ENCODE results near the gene GLO1.

GLO1 gene

DNA sequence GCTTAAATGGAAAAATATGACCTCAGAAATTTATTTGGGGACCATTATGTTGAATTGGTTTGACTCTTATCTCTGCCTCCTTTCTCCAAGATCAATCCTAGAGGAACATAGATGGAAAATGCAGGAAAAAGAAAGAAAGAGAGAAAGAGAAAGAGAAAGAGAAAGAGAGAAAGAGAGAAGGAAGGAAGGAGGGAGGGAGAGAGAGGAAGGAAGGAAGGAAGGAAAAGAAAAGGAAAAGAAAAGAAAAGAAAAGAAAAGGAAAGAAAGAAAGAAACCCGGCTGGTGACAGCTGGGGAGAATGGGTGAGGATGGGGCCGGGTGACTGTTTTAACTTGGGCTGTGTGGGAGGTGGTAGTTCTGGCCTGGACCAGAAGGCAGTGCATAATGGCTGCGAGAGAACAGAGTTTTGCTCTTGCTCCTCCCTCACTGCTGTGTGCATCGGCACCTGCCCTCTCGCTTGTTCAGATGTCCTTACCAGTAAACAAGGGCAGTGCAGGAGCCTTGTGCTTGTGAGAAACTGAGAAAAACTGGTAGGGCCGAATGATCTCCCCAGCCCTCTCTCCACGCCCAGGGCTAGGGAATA is 24.7 kb downstream of the GLO1 start:
- Histone ChIP-seq H3K9ac (ENCODE audit: low read depth, low read length, poor library complexity) (no peak overlapping the region), H3K14ac (ENCODE audit: low read length) (peak overlapping the region; percentile 47), H2BK120ac (ENCODE audit: low read depth, low read length) (no peak overlapping the region), H2AFZ (ENCODE audit: low read length) (no peak overlapping the region), H3K27me3 (ENCODE audit: control insufficient read depth in 3 of 3, insufficient read depth in 3 of 3, low read depth in 1 of 3, low read length in 3 of 3) (no peaks in the 10 kb centered on the region), H2BK15ac (ENCODE audit: low read length) (no peak overlapping the region), H3K4me2 (ENCODE audit: insufficient read depth, low read length, poor library complexity, severe bottlenecking) (no peak overlapping the region), H3K27ac (replicated peaks; ENCODE audit: low read length) (no peak overlapping the region), H3K9me3 (replicated peaks in 1 of 2; ENCODE audit: control insufficient read depth in 2 of 2, insufficient read depth in 1 of 2, low read depth in 1 of 2, low read length in 2 of 2) (peaks cover 0 to 2% of the 10 kb centered on the region in 2 donors), H2BK12ac (ENCODE audit: low read length) (no peak overlapping the region), H2BK5ac (ENCODE audit: low read length) (no peak overlapping the region), H3K79me1 (ENCODE audit: low read depth, low read length) (no peaks in the 10 kb centered on the region), H3K18ac (ENCODE audit: low read length) (no peak overlapping the region), H3K4ac (ENCODE audit: low read length) (no peak overlapping the region), H3K23ac (ENCODE audit: low read depth, low read length, poor library complexity) (peak overlapping the region; percentile 35), H4K91ac (ENCODE audit: low read depth, low read length, poor library complexity) (no peak overlapping the region), H3K36me3 (replicated peaks in 1 of 2; ENCODE audit: control insufficient read depth in 2 of 2, insufficient read depth in 2 of 2, low read length in 2 of 2) (peaks cover 26 to 91% of the 10 kb centered on the region in 2 donors), H4K8ac (ENCODE audit: low read depth, low read length) (no peak overlapping the region), H2AK5ac (ENCODE audit: low read depth, low read length) (no peak overlapping the region), H3K4me3 (ENCODE audit: low read length in 2 of 2) (no peak overlapping the region), H3K4me1 (ENCODE audit: control insufficient read depth in 2 of 2, insufficient read depth in 1 of 2, low read depth in 1 of 2, low read length in 2 of 2) (no peaks in the 10 kb centered on the region)
- DNase-seq (ENCODE audit: low spot score): no peak
- WGBS, 2 donors (ENCODE audit: extremely low coverage in 2 of 2, insufficient read length in 2 of 2, insufficient replicate concordance in 1 of 2): no CpG with 5 or more reads among the region's 7 CpGs

DNA sequence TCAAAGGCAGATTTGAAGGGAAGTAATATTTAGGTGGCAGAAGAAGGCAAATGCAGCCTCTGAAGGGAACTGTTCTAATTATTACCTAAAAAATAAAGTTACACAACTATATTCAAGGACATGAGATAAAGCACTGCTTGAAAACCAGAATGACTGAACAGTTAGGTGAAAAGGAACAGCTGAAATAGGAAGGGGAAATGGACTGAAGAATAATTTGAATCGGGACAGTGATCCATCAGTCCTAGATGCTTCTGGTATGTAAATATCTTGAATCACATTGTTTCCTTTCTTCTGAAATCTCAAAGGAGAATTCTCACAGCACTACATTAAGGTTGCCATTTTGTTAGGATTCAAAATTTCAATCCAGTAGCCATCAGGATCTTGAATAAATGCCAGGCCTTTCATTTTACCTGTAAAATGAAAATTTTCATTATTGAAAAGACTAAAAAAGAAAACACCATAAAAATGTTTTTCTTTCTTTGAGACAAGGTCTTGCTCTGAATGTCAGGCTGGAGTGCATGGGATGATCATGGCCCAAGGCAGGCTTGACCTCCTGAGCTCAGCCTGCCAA is 25.9 kb downstream of the GLO1 start:
- H3K4ac ChIP-seq (ENCODE audit: low read length): no peak overlapping the region
- H2BK15ac ChIP-seq (ENCODE audit: low read length): no peak overlapping the region
- H3K9ac ChIP-seq (ENCODE audit: low read depth, low read length, poor library complexity): no peak overlapping the region
- H3K4me2 ChIP-seq (ENCODE audit: insufficient read depth, low read length, poor library complexity, severe bottlenecking): no peak overlapping the region
- no peak overlapping the region for H4K8ac ChIP-seq (ENCODE audit: low read depth, low read length)
- WGBS, 2 donors (ENCODE audit: extremely low coverage in 2 of 2, insufficient read length in 2 of 2, insufficient replicate concordance in 1 of 2): no CpG with 5 or more reads among the region's 1 CpG
- no peak overlapping the region for H3K18ac ChIP-seq (ENCODE audit: low read length)
- H3K27ac ChIP-seq (replicated peaks; ENCODE audit: low read length): no peak overlapping the region
- peaks cover 0 to 2% of the 10 kb centered on the region in 2 donors for H3K9me3 ChIP-seq (replicated peaks in 1 of 2; ENCODE audit: control insufficient read depth in 2 of 2, insufficient read depth in 1 of 2, low read depth in 1 of 2, low read length in 2 of 2)
- no peaks in the 10 kb centered on the region for H3K4me1 ChIP-seq (ENCODE audit: control insufficient read depth in 2 of 2, insufficient read depth in 1 of 2, low read depth in 1 of 2, low read length in 2 of 2)
- H2BK12ac ChIP-seq (ENCODE audit: low read length): no peak overlapping the region
- H3K79me1 ChIP-seq (ENCODE audit: low read depth, low read length): no peaks in the 10 kb centered on the region
- DNase-seq (ENCODE audit: low spot score): no peak
- no peak overlapping the region for H2BK120ac ChIP-seq (ENCODE audit: low read depth, low read length)
- H2AK5ac ChIP-seq (ENCODE audit: low read depth, low read length): no peak overlapping the region
- no peak overlapping the region for H2AFZ ChIP-seq (ENCODE audit: low read length)
- H2BK5ac ChIP-seq (ENCODE audit: low read length): no peak overlapping the region
- H3K23ac ChIP-seq (ENCODE audit: low read depth, low read length, poor library complexity): no peak overlapping the region
- H3K27me3 ChIP-seq (ENCODE audit: control insufficient read depth in 3 of 3, insufficient read depth in 3 of 3, low read depth in 1 of 3, low read length in 3 of 3): no peaks in the 10 kb centered on the region
- H3K14ac ChIP-seq (ENCODE audit: low read length): no peak overlapping the region
- no peak overlapping the region for H4K91ac ChIP-seq (ENCODE audit: low read depth, low read length, poor library complexity)
- no peak overlapping the region for H3K4me3 ChIP-seq (ENCODE audit: low read length in 2 of 2)
- peaks cover 24 to 79% of the 10 kb centered on the region in 2 donors for H3K36me3 ChIP-seq (replicated peaks in 1 of 2; ENCODE audit: control insufficient read depth in 2 of 2, insufficient read depth in 2 of 2, low read length in 2 of 2)

DNA sequence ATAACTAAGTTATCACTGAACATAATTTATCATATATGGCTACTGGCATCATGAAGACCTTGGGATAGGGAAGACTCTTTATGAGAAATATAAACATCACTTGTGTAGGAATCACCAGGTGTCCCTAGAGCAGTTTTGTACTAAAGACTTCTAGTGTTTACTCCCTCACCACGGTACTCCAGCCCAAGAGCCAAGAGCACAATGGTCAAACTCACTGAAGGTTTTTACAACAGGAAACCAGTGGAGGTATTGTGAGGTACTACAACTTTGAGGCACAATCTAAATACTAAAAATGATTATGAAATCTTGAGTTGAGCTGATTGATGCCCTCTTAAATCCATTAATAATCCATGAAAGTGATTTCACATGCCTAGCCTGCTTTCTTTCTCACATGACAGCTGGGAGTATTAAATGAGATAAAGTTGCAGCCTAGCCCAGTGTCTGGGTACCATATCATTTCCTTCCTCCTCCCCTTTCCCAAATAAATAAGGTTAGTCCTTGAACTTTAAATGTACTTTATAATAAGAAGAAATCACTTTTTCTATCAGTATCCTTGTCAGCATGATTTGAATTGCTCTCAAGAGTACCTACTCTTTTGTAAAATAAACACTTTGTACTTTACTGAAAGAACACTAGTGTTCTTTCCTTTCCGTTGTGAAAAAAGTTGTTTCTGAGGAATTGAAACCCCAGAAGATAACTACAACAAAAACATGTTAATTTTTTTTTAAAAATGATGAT is 26.5 kb downstream of the GLO1 start:
- H2BK15ac ChIP-seq (ENCODE audit: low read length): no peak overlapping the region
- no peaks in the 10 kb centered on the region for H3K79me1 ChIP-seq (ENCODE audit: low read depth, low read length)
- H3K27ac ChIP-seq (replicated peaks; ENCODE audit: low read length): no peak overlapping the region
- no peak overlapping the region for H3K4me2 ChIP-seq (ENCODE audit: insufficient read depth, low read length, poor library complexity, severe bottlenecking)
- no peak overlapping the region for H2BK5ac ChIP-seq (ENCODE audit: low read length)
- H3K9ac ChIP-seq (ENCODE audit: low read depth, low read length, poor library complexity): no peak overlapping the region
- H3K36me3 ChIP-seq (replicated peaks in 1 of 2; ENCODE audit: control insufficient read depth in 2 of 2, insufficient read depth in 2 of 2, low read length in 2 of 2): peaks cover 19 to 73% of the 10 kb centered on the region in 2 donors
- H3K27me3 ChIP-seq (ENCODE audit: control insufficient read depth in 3 of 3, insufficient read depth in 3 of 3, low read depth in 1 of 3, low read length in 3 of 3): no peaks in the 10 kb centered on the region
- peaks cover 0 to 2% of the 10 kb centered on the region in 2 donors for H3K9me3 ChIP-seq (replicated peaks in 1 of 2; ENCODE audit: control insufficient read depth in 2 of 2, insufficient read depth in 1 of 2, low read depth in 1 of 2, low read length in 2 of 2)
- H2AK5ac ChIP-seq (ENCODE audit: low read depth, low read length): no peak overlapping the region
- H2AFZ ChIP-seq (ENCODE audit: low read length): no peak overlapping the region
- H2BK12ac ChIP-seq (ENCODE audit: low read length): no peak overlapping the region
- no peak overlapping the region for H4K91ac ChIP-seq (ENCODE audit: low read depth, low read length, poor library complexity)
- H3K4me3 ChIP-seq (ENCODE audit: low read length in 2 of 2): no peak overlapping the region
- no peaks in the 10 kb centered on the region for H3K4me1 ChIP-seq (ENCODE audit: control insufficient read depth in 2 of 2, insufficient read depth in 1 of 2, low read depth in 1 of 2, low read length in 2 of 2)
- H3K4ac ChIP-seq (ENCODE audit: low read length): no peak overlapping the region
- no peak overlapping the region for H3K14ac ChIP-seq (ENCODE audit: low read length)
- no peak overlapping the region for H3K23ac ChIP-seq (ENCODE audit: low read depth, low read length, poor library complexity)
- H4K8ac ChIP-seq (ENCODE audit: low read depth, low read length): no peak overlapping the region
- no peak overlapping the region for H3K18ac ChIP-seq (ENCODE audit: low read length)
- no peak overlapping the region for H2BK120ac ChIP-seq (ENCODE audit: low read depth, low read length)
- WGBS, 2 donors (ENCODE audit: extremely low coverage in 2 of 2, insufficient read length in 2 of 2, insufficient replicate concordance in 1 of 2): no CpG with 5 or more reads among the region's 2 CpGs
- DNase-seq (ENCODE audit: low spot score): no peak

DNA sequence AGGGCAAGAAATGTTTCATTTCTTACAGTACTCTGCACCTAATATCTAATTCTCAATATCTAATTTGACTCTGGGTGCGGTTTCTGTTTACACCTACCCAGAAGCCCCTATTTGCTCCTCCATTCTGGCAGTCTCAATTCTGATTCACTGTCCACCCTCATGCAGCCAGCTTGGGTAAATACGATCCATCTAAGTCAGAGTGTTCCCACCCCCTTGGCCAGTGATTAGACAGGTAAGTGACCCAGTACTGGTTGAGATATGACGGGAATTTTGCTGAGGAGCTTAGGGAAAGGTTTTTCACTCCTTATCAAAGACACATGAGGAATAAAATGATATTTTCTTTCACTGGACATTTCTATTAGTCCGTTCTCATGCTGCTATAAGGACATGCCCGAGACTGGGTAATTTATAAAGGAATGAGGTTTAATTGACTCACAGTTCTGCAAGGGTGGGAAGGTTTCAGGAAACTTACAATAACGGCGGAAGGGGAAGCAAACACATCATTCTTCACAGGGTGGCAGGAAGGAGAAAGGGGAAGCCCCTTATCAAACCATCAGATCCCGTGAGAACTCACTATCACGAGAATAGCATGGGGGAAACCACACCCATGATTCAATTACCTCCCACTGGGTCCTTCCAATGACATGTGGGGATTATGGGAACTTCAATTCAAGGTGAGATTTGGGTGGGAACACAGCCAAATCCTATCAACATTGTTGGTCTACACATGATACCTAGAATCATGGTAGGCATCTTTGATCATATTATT is 29.4 kb downstream of the GLO1 start:
- Histone ChIP-seq H3K4ac (ENCODE audit: low read length) (no peak overlapping the region), H2BK15ac (ENCODE audit: low read length) (no peak overlapping the region), H2AK5ac (ENCODE audit: low read depth, low read length) (no peak overlapping the region), H2BK120ac (ENCODE audit: low read depth, low read length) (no peak overlapping the region), H3K14ac (ENCODE audit: low read length) (no peak overlapping the region), H3K27ac (replicated peaks; ENCODE audit: low read length) (no peak overlapping the region), H3K4me2 (ENCODE audit: insufficient read depth, low read length, poor library complexity, severe bottlenecking) (no peak overlapping the region), H3K79me1 (ENCODE audit: low read depth, low read length) (no peaks in the 10 kb centered on the region), H4K91ac (ENCODE audit: low read depth, low read length, poor library complexity) (no peak overlapping the region), H4K8ac (ENCODE audit: low read depth, low read length) (no peak overlapping the region), H3K4me3 (ENCODE audit: low read length in 2 of 2) (no peak overlapping the region), H2BK5ac (ENCODE audit: low read length) (no peak overlapping the region), H3K27me3 (ENCODE audit: control insufficient read depth in 3 of 3, insufficient read depth in 3 of 3, low read depth in 1 of 3, low read length in 3 of 3) (no peaks in the 10 kb centered on the region), H3K9me3 (replicated peaks in 1 of 2; ENCODE audit: control insufficient read depth in 2 of 2, insufficient read depth in 1 of 2, low read depth in 1 of 2, low read length in 2 of 2) (peaks cover 0 to 2% of the 10 kb centered on the region in 2 donors), H2BK12ac (ENCODE audit: low read length) (no peak overlapping the region), H3K23ac (ENCODE audit: low read depth, low read length, poor library complexity) (no peak overlapping the region), H3K18ac (ENCODE audit: low read length) (no peak overlapping the region), H3K4me1 (ENCODE audit: control insufficient read depth in 2 of 2, insufficient read depth in 1 of 2, low read depth in 1 of 2, low read length in 2 of 2) (no peaks in the 10 kb centered on the region), H3K36me3 (replicated peaks in 1 of 2; ENCODE audit: control insufficient read depth in 2 of 2, insufficient read depth in 2 of 2, low read length in 2 of 2) (peaks cover 13 to 45% of the 10 kb centered on the region in 2 donors), H3K9ac (ENCODE audit: low read depth, low read length, poor library complexity) (no peak overlapping the region), H2AFZ (ENCODE audit: low read length) (no peak overlapping the region)
- DNase-seq (ENCODE audit: low spot score): no peak
- no CpG with 5 or more reads among the region's 9 CpGs for WGBS, 2 donors (ENCODE audit: extremely low coverage in 2 of 2, insufficient read length in 2 of 2, insufficient replicate concordance in 1 of 2)

Data from neuronal stem cell (in vitro differentiated cells).